ENCODE data around the gene RSBN1.

RSBN1 gene

DNA sequence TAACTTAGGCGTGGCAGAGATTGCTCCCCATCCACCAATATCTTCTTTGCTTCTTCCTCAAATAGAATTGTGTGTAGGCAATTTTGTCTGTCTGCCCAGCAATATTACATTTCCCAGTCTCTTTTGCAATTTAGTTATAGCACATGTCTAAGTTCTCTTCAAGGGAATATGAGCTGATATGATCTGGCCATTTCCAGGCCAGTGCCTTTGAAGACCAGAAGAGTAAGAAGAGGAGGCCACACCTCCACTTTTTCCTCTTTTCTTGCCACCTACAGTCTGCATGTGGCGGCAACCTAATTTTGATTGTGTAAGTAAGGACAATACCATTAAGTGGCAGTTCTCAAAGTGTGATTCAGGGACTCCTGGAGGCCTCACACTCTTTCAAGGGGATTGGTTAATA lies 6.3 kb upstream of the RSBN1 start:
- H3K27me3 ChIP-seq (ENCODE audit: control insufficient read depth in 5 of 5, insufficient read depth in 4 of 5, low read length in 5 of 5) = no peaks in the 10 kb centered on the region
- H3K9me3 ChIP-seq (ENCODE audit: control insufficient read depth in 5 of 5, low read length in 5 of 5) = no peaks in the 10 kb centered on the region
- no peak overlapping the region for H3K4me3 ChIP-seq (ENCODE audit: low read depth in 1 of 5, low read length in 5 of 5)
- H3K27ac ChIP-seq (ENCODE audit: low read depth, low read length) = no peak overlapping the region
- no peak overlapping the region for H3K9ac ChIP-seq (ENCODE audit: low read length in 5 of 5)
- H3K4me1 ChIP-seq (ENCODE audit: control insufficient read depth in 5 of 5, insufficient read depth in 5 of 5, low read length in 5 of 5) = no peaks in the 10 kb centered on the region
- no peaks in the 10 kb centered on the region for H3K36me3 ChIP-seq (ENCODE audit: control insufficient read depth in 5 of 5, insufficient read depth in 5 of 5, low read length in 5 of 5)

DNA sequence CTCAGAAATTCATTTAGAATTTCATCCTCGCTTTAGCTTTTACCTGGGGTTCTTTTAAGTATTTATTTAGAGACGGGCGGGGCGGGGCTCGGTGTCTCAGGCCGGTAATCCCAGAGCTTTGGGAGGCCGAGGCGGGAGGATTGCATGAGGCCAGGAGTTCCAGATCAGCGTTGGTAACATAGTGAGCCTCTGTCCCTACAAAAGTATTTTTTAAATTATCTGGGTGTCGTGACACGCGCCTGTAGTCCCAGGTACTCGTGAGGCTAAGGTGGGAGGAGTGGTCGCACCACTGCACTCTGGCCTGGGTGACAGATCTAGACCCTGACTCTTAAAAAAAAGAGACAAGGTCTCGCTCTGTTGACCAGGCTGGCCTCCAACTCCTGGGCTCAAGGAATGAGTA lies 942 bp upstream of the RSBN1 start:
- Histone ChIP-seq H3K9me3 (ENCODE audit: control insufficient read depth in 5 of 5, low read length in 5 of 5) (no peaks in the 10 kb centered on the region), H3K4me1 (ENCODE audit: control insufficient read depth in 5 of 5, insufficient read depth in 5 of 5, low read length in 5 of 5) (peaks cover 0 to 34% (median 25%) of the 10 kb centered on the region in 5 donors), H3K36me3 (ENCODE audit: control insufficient read depth in 5 of 5, insufficient read depth in 5 of 5, low read length in 5 of 5) (no peaks in the 10 kb centered on the region), H3K27me3 (ENCODE audit: control insufficient read depth in 5 of 5, insufficient read depth in 4 of 5, low read length in 5 of 5) (no peaks in the 10 kb centered on the region), H3K9ac (ENCODE audit: low read length in 5 of 5) (peak overlapping the region in 1 of 5 donors; percentile 86), H3K4me3 (ENCODE audit: low read depth in 1 of 5, low read length in 5 of 5) (peak overlapping the region in 2 of 5 donors; percentile 77 to 98), H3K27ac (ENCODE audit: low read depth, low read length) (no peak overlapping the region)

DNA sequence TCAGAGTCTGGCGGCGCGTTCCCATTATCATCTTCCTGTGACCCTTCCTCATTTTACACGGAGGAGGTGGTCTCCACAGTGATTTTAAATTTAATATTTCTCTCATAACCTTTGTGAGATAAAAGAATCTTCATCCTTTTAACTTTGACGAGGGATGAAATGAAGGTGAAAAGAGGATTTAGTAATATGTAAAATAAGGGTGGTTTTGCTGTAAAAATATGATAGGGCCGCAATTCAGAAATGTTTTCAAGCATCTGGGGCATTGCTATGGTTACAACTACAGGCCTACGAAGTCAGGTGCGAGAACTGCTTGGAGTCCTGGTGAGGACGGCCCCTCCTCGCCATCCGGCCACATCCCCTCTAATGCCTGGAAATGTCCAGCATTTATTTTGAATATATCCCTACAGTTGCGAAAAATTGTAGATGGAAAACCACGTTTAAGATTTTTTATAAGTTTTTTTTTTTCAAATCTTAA lies 422 bp upstream of the RSBN1 start:
- H3K4me3 ChIP-seq (ENCODE audit: low read depth in 1 of 5, low read length in 5 of 5) = peak overlapping the region; percentile 57 to 98 (median 74)
- H3K9ac ChIP-seq (ENCODE audit: low read length in 5 of 5) = peak overlapping the region; percentile 73 to 95 (median 86)
- peaks cover 0 to 36% (median 25%) of the 10 kb centered on the region in 5 donors for H3K4me1 ChIP-seq (ENCODE audit: control insufficient read depth in 5 of 5, insufficient read depth in 5 of 5, low read length in 5 of 5)
- no peaks in the 10 kb centered on the region for H3K27me3 ChIP-seq (ENCODE audit: control insufficient read depth in 5 of 5, insufficient read depth in 4 of 5, low read length in 5 of 5)
- no peaks in the 10 kb centered on the region for H3K36me3 ChIP-seq (ENCODE audit: control insufficient read depth in 5 of 5, insufficient read depth in 5 of 5, low read length in 5 of 5)
- no peaks in the 10 kb centered on the region for H3K9me3 ChIP-seq (ENCODE audit: control insufficient read depth in 5 of 5, low read length in 5 of 5)
- H3K27ac ChIP-seq (ENCODE audit: low read depth, low read length) = peak overlapping the region; percentile 80

DNA sequence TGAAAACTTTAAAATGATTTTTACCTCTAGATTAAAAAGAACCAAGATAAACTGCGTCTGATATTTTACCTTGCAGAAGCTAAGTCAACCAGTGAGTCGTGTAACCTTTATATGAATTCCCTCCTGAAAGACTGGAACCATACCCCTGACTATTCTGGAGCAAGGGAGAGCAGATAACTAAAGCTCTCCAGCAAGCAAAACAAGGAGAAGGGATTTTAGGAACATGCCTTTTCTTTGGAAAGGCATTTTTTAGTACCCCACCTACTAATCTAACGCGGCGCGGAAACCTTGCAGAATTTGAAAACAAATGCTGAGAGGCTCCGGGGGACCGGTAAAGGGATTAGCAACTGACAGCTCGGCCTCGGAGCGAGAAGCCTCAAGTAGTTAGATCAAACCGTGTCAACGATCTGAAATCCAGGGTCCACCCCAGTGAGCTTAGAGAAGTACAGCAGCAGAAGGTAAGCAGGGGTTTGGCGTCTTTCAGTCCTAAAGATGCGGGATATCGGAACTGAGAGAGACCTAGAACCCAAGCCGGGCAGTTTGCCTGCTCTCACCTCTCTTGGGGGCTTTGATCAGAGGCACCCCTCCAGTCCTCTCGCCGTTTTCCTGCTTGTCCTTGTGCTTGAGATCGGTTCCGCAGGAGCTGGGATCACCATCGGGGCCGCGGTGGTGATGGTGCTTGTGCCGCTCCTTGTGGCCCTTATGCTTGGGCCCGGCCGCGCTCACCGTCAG lies 954 bp downstream of the RSBN1 start:
- peak overlapping the region; percentile 90 for H3K27ac ChIP-seq (ENCODE audit: low read depth, low read length)
- peak overlapping the region; percentile 90 to 98 (median 95) for H3K9ac ChIP-seq (ENCODE audit: low read length in 5 of 5)
- H3K4me3 ChIP-seq (ENCODE audit: low read depth in 1 of 5, low read length in 5 of 5) = peak overlapping the region; percentile 74 to 99 (median 99)
- H3K9me3 ChIP-seq (ENCODE audit: control insufficient read depth in 5 of 5, low read length in 5 of 5) = no peaks in the 10 kb centered on the region
- H3K4me1 ChIP-seq (ENCODE audit: control insufficient read depth in 5 of 5, insufficient read depth in 5 of 5, low read length in 5 of 5) = peaks cover 0 to 36% (median 25%) of the 10 kb centered on the region in 5 donors
- no peaks in the 10 kb centered on the region for H3K36me3 ChIP-seq (ENCODE audit: control insufficient read depth in 5 of 5, insufficient read depth in 5 of 5, low read length in 5 of 5)
- no peaks in the 10 kb centered on the region for H3K27me3 ChIP-seq (ENCODE audit: control insufficient read depth in 5 of 5, insufficient read depth in 4 of 5, low read length in 5 of 5)

DNA sequence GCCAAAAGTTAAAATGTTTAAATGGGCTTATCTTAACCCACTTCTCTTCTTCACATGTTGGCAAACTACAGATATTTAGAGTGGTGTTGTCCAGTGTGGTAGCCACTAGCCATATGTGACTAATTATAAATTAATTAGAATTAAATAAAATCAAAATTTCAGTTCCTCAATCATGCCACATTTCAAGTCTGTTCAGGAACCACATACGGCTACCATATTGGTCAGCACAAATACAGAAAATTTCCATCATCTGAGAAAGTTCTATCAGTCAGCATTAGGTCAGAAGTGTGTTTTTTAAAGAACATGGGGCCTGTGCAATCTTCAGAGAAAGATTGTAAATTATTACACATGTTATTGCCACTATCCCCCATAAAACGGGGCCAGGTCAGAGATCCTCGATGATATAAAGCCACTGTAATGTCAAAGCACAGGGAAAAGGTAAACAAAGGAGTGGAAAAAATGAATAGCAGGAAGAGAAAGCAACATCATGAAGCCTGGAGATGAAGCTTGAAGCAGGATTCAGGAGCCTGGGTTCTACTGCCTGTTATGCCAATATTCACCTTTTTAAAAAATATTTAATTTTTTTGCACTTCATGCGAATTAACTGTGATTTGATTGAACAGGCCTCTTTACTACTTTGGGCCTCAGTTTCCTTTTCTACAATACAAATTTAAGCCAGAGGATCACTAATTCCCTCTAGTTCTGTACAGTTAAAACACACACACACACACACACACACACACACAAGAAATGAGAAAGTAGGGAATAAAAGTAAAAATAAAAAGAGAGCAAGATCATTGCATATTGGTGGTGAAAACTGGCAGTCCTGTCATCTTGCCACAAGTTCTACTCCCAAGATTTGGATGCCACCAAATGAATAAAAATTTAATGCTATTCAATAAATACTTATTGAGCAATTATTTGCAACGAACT lies 2.3 kb downstream of the RSBN1 start:
- peaks cover 0 to 36% (median 25%) of the 10 kb centered on the region in 5 donors for H3K4me1 ChIP-seq (ENCODE audit: control insufficient read depth in 5 of 5, insufficient read depth in 5 of 5, low read length in 5 of 5)

DNA sequence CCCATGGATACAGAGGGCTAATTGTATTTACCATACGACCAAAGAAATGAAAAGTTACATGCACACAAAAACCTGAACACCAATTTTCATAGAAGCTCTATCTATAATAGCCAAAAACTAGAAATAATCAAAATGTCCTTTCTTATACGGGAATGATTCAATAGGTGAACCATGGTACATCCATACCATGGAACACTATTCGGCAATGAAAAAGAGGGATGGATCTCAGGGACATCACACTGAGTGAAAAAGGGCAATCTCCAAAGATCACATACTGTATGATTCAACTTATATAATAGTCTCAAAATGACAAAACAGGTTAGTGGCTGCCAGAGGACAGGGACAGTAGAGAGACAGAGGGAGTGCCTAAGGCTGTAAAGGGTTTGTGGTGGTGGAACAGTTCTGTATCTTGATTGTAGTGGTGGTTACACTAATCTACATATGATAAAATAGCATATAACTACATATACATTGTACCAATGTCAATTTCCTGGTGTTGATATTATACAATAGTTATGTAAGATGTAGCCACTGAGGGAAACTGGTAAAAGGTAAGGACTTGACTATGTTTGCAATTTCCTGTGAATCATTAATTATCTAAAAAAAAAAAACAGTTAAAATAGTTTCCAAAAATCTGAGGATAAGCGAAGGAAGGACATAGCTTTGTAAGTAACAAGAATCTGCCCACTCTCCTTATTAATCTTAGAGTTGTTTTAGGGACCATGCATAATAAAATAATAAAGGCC lies 3.7 kb downstream of the RSBN1 start:
- H3K4me3 ChIP-seq (ENCODE audit: low read depth in 1 of 5, low read length in 5 of 5) = no peak overlapping the region
- no peaks in the 10 kb centered on the region for H3K9me3 ChIP-seq (ENCODE audit: control insufficient read depth in 5 of 5, low read length in 5 of 5)
- no peaks in the 10 kb centered on the region for H3K36me3 ChIP-seq (ENCODE audit: control insufficient read depth in 5 of 5, insufficient read depth in 5 of 5, low read length in 5 of 5)
- peaks cover 0 to 45% (median 30%) of the 10 kb centered on the region in 5 donors for H3K4me1 ChIP-seq (ENCODE audit: control insufficient read depth in 5 of 5, insufficient read depth in 5 of 5, low read length in 5 of 5)
- H3K27me3 ChIP-seq (ENCODE audit: control insufficient read depth in 5 of 5, insufficient read depth in 4 of 5, low read length in 5 of 5) = no peaks in the 10 kb centered on the region
- H3K27ac ChIP-seq (ENCODE audit: low read depth, low read length) = peak overlapping the region; percentile 49
- H3K9ac ChIP-seq (ENCODE audit: low read length in 5 of 5) = no peak overlapping the region

More for the DNA sequence above, 2.3 kb downstream of the RSBN1 start:
- H3K9me3 ChIP-seq (ENCODE audit: control insufficient read depth in 5 of 5, low read length in 5 of 5) = no peaks in the 10 kb centered on the region
- peak overlapping the region; percentile 33 for H3K27ac ChIP-seq (ENCODE audit: low read depth, low read length)
- H3K36me3 ChIP-seq (ENCODE audit: control insufficient read depth in 5 of 5, insufficient read depth in 5 of 5, low read length in 5 of 5) = no peaks in the 10 kb centered on the region
- peak overlapping the region in 4 of 5 donors; percentile 13 to 95 (median 48) for H3K9ac ChIP-seq (ENCODE audit: low read length in 5 of 5)
- peak overlapping the region in 3 of 5 donors; percentile 26 to 98 (median 30) for H3K4me3 ChIP-seq (ENCODE audit: low read depth in 1 of 5, low read length in 5 of 5)
- H3K27me3 ChIP-seq (ENCODE audit: control insufficient read depth in 5 of 5, insufficient read depth in 4 of 5, low read length in 5 of 5) = no peaks in the 10 kb centered on the region

DNA sequence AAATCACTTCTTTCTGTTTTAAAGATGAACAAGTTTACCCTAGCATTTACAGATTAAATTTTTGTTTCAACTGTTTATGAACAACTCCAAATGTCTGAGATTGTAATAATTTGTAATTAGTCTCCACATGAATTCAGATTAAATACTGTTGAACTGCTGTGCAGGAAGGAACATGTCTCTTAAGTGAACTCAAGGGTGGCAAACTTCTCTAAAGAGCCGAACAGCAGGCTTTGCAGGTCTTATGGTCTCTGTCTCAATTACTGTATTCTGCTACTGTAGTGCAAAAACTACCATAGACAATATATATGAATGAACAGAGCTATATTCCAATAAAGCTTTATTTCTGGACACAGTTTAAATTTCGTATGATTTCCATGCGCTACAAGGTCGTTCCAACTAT lies 6.6 kb downstream of the RSBN1 start:
- Histone ChIP-seq H3K9ac (ENCODE audit: low read length in 5 of 5) (no peak overlapping the region), H3K4me1 (ENCODE audit: control insufficient read depth in 5 of 5, insufficient read depth in 5 of 5, low read length in 5 of 5) (peaks cover 0 to 34% (median 15%) of the 10 kb centered on the region in 5 donors), H3K9me3 (ENCODE audit: control insufficient read depth in 5 of 5, low read length in 5 of 5) (no peaks in the 10 kb centered on the region), H3K4me3 (ENCODE audit: low read depth in 1 of 5, low read length in 5 of 5) (no peak overlapping the region), H3K36me3 (ENCODE audit: control insufficient read depth in 5 of 5, insufficient read depth in 5 of 5, low read length in 5 of 5) (no peaks in the 10 kb centered on the region), H3K27ac (ENCODE audit: low read depth, low read length) (no peak overlapping the region), H3K27me3 (ENCODE audit: control insufficient read depth in 5 of 5, insufficient read depth in 4 of 5, low read length in 5 of 5) (no peaks in the 10 kb centered on the region)

DNA sequence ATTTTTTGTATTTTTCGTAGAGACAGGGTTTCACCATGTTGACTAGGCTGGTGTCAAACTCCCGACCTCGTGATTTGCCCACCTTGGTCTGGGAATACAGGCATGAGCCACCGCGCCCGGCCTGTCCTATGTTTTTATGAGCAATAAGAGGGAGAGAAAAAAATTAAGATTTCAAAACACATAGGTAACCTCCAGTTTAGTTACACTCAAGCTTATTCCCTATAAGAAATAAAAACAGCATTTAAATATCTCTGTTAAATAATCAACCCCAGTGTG lies 7.1 kb downstream of the RSBN1 start:
- H3K9me3 ChIP-seq (ENCODE audit: control insufficient read depth in 5 of 5, low read length in 5 of 5) = no peaks in the 10 kb centered on the region
- no peak overlapping the region for H3K9ac ChIP-seq (ENCODE audit: low read length in 5 of 5)
- H3K27me3 ChIP-seq (ENCODE audit: control insufficient read depth in 5 of 5, insufficient read depth in 4 of 5, low read length in 5 of 5) = no peaks in the 10 kb centered on the region
- H3K4me1 ChIP-seq (ENCODE audit: control insufficient read depth in 5 of 5, insufficient read depth in 5 of 5, low read length in 5 of 5) = peaks cover 0 to 32% (median 12%) of the 10 kb centered on the region in 5 donors
- H3K27ac ChIP-seq (ENCODE audit: low read depth, low read length) = no peak overlapping the region
- H3K4me3 ChIP-seq (ENCODE audit: low read depth in 1 of 5, low read length in 5 of 5) = no peak overlapping the region
- H3K36me3 ChIP-seq (ENCODE audit: control insufficient read depth in 5 of 5, insufficient read depth in 5 of 5, low read length in 5 of 5) = no peaks in the 10 kb centered on the region

DNA sequence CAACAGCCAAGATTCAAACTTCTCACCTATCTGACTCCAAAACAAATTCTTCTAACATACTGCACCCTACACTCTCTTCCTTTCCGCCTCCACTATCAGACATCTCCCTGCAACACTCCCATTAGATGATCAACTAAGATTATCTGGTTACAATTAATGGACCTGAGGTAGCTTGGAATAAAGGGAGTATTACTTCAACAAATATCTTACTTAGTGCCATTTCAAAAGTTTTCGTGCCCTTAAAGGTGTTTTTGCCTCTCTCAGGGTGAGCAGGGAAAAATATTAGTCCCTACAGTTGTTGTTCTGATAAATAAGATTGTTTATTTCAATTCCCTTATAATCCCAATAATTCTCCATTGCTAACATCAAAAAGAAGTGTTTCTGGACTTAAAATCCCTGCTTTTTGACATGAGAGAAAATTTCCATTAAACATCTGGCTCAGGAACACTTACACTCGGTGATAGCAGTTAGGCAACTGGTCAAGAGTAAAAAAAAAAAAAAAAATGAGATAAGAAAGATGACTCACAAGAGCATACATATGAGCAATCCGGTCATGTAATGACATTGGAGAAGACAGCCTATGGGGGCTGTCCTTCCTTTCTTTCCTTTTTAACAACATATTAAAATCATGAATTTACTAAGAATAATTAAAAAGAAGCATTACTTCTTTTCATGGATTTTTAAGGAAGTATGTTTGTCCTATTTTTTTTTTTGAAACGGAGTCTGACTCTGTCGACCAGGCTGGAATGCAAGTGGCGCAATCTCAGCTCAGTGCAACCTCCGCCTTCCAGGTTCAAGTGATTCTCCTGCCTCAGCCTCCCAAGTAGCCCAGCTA lies 7.6 kb downstream of the RSBN1 start:
- H3K27me3 ChIP-seq (ENCODE audit: control insufficient read depth in 5 of 5, insufficient read depth in 4 of 5, low read length in 5 of 5) = no peaks in the 10 kb centered on the region
- peaks cover 0 to 27% (median 7%) of the 10 kb centered on the region in 5 donors for H3K4me1 ChIP-seq (ENCODE audit: control insufficient read depth in 5 of 5, insufficient read depth in 5 of 5, low read length in 5 of 5)
- H3K36me3 ChIP-seq (ENCODE audit: control insufficient read depth in 5 of 5, insufficient read depth in 5 of 5, low read length in 5 of 5) = no peaks in the 10 kb centered on the region
- H3K9me3 ChIP-seq (ENCODE audit: control insufficient read depth in 5 of 5, low read length in 5 of 5) = no peaks in the 10 kb centered on the region
- no peak overlapping the region for H3K4me3 ChIP-seq (ENCODE audit: low read depth in 1 of 5, low read length in 5 of 5)
- H3K27ac ChIP-seq (ENCODE audit: low read depth, low read length) = no peak overlapping the region
- H3K9ac ChIP-seq (ENCODE audit: low read length in 5 of 5) = no peak overlapping the region

Measured in subcutaneous abdominal adipose tissue (tissue), 5 donors.